HG03097 (cell line): ENCODE data around the gene PRR15.

Source experiments
- ATAC-seq: cut with Tn5 transposase; IDR thresholded peaks from one replicate; pipeline ENCODE4 v1.9.1; 2021; ENCODE audit not compliant: unreplicated experiment, low FRiP score

Gene PRR15

DNA sequence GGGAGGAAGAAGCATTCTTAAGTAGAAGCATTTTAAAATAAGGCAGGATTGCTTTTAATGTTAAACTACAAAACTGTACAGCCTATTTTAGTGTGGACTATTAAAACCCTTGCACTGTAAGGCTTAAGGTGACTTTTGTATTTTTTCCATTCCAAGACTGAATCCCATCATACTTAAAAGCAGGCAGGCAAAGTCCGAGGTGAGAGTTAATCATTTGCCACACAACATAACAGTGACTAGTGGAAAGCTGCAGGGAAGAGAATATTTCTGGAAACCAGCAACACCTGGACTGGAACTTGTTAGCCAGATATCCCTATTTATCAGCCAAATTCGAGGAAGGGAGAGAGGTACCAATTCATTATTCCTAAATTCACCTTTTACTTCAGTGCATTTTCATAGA, 3.5 kb downstream of the PRR15 start:
- no peak for ATAC-seq

DNA sequence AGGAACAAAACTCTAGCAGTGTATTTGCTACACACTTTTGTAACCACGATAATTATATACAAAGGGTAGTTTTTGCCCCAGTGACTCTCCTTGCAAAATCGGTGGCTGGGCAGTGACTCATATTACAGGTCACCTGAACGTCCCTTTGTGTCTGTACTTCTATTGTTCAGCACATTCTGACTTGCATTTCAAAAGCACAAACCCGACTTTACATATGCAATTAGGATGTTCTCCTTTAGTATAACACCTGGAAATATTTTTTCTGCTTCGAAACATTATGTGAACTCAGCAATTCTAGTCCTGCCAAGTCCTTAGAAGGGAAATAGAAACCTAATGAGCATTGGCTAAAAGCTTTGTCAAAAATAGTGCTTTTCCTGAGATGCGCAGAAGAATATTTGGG, 6.0 kb downstream of the PRR15 start:
- ATAC-seq: no peak

DNA sequence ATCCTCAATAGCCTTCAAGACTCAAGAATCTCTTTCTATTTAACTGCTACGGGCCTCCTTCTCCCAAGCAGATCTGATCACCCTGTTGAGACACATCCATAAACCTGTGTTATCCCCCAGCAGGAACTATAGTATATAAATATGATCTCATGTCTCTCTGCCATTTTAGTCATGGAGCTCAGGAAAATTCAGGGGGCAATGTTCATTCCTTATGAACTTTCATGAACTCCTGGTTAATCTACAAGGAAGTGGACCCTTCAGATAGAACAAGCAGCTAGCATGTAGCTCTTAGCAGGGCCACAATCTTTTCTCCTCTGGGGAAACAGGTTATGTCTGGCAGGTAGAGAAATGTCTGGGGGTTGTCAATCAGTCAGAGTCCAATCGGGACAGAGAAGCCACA, 8.9 kb downstream of the PRR15 start:
- ATAC-seq: no peak

DNA sequence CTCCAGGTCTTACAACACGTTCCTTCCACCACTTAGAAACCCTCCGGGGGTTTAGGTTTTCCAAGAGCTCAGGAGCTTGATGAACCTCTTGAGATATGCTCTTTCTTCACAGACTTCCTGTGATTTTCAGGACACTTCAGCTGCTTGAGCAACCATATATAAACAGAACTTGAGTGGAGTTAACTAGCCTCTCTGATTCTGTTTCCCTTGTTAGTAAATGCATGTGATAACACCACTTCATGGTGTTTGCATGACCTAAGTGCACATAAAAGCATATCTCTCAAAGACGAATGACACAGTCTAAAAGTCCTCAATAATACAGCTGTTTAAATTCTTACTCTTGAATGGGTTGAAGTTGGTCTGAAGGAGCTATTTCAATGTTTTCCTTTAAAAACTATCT, 9.9 kb downstream of the PRR15 start:
- no peak for ATAC-seq

DNA sequence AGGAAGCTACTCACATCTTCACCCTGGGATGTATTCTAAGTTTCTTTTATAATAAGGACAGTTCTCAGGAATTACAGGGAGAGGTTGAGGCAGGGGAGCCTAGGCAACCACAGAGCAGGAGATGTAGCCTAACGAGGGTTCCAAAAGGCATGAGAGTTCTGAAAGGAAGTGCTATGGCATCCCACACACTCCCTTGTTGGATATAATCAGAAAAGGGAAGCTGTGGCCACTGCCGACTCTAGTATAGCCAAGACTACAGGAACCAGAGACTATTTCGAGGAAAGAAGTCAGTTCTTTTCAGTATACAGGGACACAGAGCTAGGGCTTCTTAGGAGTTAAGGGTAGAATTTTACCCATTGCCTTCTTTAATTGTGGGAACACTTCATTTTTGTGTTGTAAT, 11.0 kb downstream of the PRR15 start:
- ATAC-seq: no peak

DNA sequence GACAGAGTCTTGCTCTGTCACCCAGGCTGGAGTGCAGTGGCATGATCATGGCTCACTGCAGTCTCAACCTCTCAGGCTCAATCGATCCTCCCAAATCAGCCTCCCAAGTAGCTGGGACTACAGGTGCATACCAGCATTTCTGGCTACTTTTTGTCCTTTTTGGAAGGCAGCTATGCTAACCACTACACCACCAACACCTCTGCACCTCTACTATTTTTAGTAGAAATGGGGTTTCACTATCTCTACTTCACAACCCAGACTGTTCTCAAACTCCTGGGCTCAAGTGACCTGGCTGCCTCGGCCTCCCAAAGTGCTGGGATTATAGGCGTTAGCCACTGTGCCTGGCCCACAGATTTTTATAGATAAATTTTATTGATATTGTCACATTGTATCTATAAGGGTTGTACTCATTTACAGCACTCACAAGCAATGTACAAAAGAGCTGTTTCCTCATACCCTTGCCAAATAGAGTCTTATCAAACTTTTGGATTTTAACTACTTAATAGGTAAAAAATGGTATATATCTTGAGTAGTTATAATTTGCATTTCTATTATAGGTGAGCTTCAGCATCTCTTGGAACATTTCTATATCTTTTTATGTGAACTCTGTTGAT, 23.7 kb downstream of the PRR15 start:
- no peak for ATAC-seq

DNA sequence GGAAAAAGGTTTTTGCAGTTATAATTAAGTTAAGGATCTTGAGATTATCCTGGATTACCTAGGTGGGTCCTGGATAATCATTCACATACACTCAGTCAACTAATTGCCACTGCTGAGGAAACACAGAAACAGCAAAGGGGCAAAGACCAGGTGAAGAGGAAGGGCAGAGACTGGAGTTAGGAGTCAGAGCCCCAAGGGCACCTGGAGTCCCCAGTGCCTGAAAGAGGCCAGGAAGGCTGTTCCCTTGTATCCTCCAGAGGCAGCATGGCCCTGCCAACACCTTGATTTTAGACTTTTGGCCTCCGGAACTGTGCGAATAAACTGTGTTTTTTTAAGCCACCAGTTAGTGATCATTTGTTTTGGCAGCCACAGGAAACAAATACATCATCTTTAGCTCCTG, 24.6 kb downstream of the PRR15 start:
- ATAC-seq: no peak

DNA sequence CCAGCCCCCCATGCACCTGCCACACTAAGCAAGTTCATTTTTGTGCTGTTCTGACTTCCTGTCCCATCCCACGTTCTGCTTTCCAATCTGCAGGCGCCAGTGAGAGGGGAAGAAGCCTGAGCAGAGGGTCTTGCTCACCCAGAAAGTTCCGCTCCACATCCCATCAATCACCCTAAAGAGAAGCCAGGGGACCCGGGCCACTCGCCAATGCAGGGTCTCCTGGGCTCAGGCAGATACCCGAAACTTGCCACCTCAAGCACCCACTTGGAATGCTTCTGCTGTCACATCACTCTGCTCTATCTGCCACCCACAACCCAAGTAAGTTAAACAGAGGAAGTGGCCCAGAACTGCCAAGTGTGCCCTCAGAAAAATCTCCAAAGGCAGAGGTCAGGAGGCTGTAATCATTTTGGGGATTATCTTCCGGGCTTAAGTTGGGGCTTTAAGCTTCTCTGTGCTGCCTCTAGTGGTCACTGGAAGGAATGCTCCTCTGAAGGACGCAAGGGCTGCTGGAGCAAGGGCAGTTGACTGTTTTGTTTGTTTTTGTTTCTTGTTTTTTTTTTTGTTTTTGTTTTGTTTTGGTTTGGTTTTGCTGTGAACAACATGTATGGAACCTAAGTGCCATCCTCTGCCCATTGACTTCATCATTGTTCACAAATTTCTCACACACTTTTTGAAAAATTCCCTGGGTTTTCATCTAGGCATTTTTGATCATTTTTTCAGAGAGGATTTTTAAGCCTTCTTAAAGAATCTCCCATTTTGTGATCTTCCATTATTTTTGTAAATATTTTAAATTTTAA, 25.5 kb downstream of the PRR15 start:
- ATAC-seq: no peak

DNA sequence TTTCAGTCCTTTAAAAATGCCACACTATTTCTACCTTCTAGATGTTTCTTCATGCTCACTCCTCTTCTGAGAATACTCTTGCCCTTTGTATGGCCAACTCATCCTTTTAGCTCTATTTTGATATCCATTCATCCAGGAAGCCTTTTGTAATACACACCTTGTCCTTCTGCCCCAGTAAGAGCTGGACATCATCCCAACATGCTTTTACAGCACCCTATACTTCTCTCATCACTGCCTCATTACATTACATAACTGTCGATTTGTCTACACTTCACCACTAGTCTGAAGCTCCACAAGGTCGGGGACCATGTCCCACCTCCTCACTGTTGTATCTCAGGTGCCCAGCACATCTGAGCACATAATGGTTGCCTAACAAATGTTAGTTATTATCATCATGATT, 29.2 kb downstream of the PRR15 start:
- ATAC-seq: no peak

DNA sequence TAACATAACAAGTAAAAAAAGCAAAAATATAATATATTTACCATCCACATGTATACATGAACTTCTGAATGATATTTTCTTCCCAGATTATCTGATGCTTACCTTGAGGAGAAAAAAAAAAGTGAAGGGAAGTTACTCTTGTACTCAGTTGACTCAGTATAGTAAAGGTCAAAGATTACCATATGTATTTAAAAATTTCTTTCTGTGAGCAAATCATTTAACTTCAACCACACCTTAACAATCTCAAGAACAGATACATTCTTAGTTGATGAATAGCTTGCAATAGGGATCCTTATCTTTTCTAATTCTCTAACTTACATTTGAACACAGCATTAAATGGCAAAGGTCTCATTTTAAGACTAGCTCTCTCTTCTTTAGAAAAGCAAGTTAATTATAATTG, 29.8 kb downstream of the PRR15 start:
- no peak for ATAC-seq

DNA sequence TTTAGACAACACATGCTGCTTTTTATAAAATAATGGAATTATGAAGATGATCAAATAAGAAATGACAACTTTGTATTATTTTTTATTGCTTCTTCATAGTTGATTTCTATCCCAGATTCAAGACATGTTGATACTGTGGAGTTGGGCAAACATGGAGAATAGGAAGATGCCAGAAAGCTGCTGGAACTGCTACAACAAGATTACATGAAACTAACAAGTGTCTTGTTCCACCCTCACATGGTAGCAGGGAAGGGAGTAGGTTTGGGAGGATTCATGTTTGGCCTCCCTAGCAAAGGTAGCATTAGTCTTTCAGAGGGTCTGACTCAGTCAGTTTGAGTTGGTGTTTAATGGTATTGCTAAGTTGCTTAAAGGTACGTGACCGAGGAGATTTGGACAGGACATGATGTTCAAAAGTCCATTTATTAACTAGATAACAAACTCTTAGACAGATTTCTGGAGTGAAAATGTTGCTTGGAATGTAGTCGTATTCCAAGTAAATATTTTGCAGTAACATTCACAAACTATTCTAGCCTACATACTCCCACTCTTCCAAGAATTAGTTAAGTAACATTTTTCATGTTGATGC, 33.1 kb downstream of the PRR15 start:
- ATAC-seq: no peak

DNA sequence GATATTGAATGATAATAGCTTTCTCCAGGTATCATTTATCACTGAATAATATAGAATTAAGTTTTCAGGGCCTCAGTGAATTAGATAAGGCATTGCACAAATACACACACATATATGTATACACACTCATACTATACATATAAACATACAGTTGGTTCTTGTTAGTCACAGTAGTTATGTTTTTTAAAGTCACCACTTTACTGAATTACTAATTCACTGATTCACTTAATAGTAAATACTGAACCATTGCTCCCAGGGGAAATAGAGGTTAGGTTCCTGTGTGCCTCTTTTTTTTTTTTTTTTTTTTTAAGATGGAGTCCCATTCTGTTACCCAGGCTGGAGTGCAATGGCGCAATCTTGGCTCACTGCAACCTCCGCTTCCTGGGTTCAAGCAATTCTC, 33.6 kb downstream of the PRR15 start:
- no peak for ATAC-seq

DNA sequence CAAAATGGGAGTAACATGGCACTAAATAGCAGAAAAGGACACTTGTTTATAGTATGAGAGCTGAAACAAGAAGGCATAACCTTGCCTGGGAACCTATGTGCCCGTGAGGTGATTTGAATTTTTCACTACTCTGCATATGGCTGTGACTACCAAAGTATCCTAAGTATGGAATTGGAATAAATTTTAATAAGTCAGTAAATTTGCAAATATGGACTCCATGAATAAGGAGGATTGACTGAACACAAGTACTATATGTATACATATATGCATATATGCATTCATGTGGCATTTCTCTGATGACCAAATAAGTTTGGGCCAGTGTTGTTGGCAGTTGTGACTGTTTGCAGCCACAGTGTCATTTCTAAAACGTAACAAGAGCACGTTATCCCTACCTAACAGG, 34.5 kb downstream of the PRR15 start:
- ATAC-seq: no peak

DNA sequence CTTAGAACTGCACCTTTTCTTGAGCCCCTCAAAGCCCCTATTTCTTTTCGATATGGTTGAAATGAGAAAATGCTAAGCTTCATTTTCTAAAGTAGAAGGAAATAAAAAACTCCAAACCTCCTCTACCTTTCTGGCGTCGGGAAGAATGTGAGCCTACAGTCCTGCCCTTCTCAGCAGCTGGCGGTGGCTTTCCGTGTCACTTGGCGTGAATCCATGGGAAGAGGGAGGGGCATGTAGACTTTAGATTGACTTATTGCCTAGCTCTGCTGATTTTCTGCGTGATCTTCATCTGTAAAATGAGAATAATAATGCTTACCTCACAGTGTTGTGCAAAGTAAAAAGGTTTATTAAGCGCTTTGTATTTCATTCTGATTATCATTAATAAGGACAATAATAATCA, 35.0 kb downstream of the PRR15 start:
- ATAC-seq: no peak

DNA sequence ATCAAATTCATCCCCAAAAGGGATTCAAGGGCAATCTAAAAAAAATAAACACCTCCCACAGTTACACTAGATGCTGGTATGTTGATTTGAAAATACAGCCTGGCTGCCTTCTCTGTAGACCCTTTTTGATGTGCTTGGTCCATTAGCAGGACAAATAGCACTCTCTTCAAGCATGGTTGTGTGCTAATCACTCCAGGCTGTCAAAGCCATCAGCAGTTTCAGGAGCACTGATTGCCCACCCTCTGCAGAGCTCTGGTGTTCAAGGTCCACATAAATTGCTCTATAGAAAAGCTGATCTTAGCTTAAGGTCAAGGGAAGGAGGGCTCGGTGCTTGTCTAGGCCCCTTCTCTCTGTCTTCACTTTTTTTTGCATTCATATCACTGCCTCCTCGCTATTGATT, 35.4 kb downstream of the PRR15 start:
- no peak for ATAC-seq

DNA sequence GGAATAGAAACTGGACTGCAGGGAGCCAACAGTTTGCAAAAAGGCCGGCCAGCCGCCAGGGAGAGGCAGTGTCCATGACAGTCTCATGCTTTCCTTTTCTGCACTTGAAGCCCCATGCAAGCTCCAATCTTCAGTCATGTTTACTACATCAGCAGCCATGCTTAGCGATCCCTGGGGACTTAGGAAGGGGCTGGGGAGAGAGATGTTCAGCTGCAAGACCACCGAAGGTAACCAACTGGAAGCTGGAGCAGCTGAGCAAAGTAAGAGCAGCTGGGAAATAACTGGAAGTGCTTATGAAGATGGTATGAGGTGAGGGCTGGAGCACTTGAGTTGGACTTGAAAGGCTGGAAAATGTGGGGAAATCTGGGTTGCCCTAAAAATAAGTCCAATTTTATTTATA, 37.0 kb downstream of the PRR15 start:
- ATAC-seq: no peak

DNA sequence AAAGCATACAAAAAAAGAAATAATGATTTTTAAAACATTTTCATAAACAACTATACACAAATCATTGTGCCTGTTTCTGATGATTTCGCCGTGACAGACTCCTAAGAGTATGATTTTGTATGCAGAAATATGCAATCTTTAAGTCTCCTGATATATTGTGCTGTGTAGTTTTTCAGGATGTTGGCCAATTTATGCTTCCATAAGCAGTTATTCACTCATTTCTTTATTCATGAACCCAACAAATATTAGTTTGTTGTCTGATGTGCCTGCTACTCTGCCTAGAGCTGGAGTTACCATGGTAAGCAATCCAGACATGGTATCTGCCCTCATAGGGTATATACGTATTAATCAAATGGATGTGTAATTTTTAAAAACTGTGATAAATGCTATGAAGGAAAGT, 40.4 kb downstream of the PRR15 start:
- no peak for ATAC-seq

DNA sequence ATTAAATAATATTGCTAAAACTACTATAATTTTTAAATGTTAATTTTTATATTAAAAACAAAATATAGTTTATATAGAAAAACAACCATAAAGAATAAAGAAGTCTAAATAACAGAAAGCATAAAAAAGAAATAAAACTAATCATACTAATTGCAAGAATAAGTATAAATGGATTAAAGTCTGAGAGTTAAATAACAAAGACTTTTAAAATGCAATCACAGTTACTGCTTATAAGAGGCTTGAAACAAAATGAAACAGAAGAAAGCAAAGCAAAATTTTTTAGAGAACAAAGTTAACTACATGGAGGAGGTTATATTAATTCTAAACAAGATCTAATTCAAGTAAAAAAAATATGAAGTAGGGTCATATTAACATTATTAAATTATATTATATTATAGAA, 41.1 kb downstream of the PRR15 start:
- ATAC-seq: no peak

DNA sequence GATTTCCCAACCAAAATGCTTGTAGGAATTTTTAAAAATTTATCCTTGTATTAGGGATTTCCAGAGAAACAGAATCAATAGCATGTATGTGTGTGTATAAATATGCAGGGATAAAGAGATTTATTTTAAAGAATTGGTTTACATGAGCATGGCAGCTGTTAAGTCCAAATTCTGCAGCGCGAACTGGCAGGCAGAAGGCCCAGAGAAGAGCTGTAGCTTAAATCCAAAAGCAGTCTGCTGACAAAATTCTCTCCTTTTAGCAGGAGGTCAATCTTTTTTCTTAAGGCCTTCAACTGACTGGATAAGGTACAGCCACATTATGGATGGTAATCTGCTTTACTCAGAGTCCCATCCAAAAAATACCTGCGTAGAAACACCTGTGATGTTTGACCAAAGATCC, 42.0 kb downstream of the PRR15 start:
- ATAC-seq: no peak

DNA sequence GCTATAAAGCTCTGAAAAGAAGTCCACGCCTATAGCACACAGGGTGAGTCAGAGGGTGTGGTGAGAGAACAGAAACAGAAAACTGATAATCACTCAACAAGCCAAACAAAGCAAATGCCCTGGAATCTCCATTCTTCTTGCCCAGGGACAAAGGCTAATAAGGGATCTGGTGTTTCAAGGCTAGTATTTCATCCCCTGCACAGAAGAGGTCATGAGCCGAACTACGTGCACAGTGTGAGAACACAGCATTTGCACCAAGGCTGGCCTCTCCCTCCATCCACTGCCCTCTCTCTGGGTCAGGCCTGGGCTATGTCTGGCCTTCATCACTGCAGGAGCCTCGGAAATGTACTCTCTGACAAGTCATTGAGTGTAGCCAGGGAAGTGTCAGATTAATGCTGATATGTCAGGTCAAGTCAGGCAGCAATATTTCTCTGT, 42.7 kb downstream of the PRR15 start:
- no peak for ATAC-seq

DNA sequence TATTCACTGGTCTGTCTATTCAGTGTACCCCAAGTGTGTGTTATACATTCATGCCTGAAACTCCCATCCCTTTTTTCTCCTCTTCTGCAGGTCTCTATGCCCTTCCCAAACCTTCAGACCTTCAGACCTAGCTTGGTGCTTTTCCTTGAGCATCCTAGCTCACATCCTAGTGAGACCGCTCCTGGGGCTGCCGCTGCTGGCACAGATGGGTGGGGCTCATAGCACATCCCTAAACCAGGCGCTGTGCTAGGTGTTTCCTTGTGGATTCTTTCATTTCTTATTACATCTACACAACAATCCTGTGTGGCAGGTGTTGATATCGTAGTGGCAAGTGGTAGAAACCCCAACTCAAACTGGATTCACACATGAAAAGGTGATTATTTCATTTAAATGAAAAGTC, 43.2 kb downstream of the PRR15 start:
- no peak for ATAC-seq

DNA sequence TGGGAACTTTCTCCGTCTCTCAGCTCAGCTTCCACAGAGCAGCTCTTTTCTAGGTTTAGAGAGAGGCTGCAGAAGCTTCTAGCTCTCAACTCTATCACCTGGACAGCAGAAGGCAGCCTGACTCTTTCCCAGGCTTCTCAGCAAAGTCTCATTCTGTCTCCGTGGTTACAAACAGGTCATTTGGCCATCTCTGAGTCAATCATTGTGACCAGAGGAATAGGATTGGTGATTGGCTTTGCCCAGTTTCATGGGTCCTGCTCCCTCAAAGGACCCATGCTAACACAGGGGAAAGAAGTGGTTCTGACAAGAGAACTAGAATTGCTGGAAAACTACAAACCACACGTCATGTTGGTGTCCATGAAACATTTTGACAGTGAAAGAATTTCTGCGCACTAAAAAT, 43.6 kb downstream of the PRR15 start:
- ATAC-seq: no peak
